ENCODE results near the gene SMC1B.

- TF ChIP-seq, protein P1, sequence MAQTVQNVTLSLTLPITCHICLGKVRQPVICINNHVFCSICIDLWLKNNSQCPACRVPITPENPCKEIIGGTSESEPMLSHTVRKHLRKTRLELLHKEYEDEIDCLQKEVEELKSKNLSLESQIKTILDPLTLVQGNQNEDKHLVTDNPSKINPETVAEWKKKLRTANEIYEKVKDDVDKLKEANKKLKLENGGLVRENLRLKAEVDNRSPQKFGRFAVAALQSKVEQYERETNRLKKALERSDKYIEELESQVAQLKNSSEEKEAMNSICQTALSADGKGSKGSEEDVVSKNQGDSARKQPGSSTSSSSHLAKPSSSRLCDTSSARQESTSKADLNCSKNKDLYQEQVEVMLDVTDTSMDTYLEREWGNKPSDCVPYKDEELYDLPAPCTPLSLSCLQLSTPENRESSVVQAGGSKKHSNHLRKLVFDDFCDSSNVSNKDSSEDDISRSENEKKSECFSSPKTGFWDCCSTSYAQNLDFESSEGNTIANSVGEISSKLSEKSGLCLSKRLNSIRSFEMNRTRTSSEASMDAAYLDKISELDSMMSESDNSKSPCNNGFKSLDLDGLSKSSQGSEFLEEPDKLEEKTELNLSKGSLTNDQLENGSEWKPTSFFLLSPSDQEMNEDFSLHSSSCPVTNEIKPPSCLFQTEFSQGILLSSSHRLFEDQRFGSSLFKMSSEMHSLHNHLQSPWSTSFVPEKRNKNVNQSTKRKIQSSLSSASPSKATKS (CRISPR knock-in tag; IDR thresholded peaks at IDR 0.05) = no peak
- TF ChIP-seq, protein P2, sequence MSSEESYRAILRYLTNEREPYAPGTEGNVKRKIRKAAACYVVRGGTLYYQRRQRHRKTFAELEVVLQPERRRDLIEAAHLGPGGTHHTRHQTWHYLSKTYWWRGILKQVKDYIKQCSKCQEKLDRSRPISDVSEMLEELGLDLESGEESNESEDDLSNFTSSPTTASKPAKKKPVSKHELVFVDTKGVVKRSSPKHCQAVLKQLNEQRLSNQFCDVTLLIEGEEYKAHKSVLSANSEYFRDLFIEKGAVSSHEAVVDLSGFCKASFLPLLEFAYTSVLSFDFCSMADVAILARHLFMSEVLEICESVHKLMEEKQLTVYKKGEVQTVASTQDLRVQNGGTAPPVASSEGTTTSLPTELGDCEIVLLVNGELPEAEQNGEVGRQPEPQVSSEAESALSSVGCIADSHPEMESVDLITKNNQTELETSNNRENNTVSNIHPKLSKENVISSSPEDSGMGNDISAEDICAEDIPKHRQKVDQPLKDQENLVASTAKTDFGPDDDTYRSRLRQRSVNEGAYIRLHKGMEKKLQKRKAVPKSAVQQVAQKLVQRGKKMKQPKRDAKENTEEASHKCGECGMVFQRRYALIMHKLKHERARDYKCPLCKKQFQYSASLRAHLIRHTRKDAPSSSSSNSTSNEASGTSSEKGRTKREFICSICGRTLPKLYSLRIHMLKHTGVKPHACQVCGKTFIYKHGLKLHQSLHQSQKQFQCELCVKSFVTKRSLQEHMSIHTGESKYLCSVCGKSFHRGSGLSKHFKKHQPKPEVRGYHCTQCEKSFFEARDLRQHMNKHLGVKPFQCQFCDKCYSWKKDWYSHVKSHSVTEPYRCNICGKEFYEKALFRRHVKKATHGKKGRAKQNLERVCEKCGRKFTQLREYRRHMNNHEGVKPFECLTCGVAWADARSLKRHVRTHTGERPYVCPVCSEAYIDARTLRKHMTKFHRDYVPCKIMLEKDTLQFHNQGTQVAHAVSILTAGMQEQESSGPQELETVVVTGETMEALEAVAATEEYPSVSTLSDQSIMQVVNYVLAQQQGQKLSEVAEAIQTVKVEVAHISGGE (CRISPR knock-in tag; IDR thresholded peaks at IDR 0.05) = no peak
- TF ChIP-seq ZNF3 (CRISPR knock-in tag; IDR thresholded peaks at IDR 0.05) = no peak
- TF ChIP-seq POLR2A (conservative IDR thresholded peaks at IDR 0.05) = no peak
- no peak for TF ChIP-seq CREB1 (IDR thresholded peaks at IDR 0.05)
- TF ChIP-seq CREB1 (CRISPR knock-in tag; IDR thresholded peaks at IDR 0.05) = no peak
These were observed 30.8 kb upstream of the SMC1B start for GRCh38 chr22:45444168-45444567.

Data from K562 (cell line).